Neutrophil (primary cell): Measurements from ENCODE around the gene RHOU.

Experiments used
- H3K27ac ChIP-seq: fragments of 200-600 bp; sonication (generic); 2 replicates; pipeline ENCODE4 v1.5.1; 2016; ENCODE audit warnings: mild to moderate bottlenecking, moderate library complexity
- H3K27me3 ChIP-seq: fragments of 200-600 bp; sonication (generic); 2 replicates; pipeline ENCODE4 v1.6.0; 2016; ENCODE audit warnings: mild to moderate bottlenecking
- H3K36me3 ChIP-seq: fragments of 200-600 bp; sonication (generic); 2 replicates; pipeline ENCODE4 v1.5.1; 2017
- H3K4me1 ChIP-seq, 2 experiments: fragments of 200-600 bp in 1 of 2; sonication (generic) in 1 of 2; 1 replicate in 1 of 2; 2 replicates in 1 of 2; pipeline versions ENCODE4 v1.5.1 to v1.6.1; 2013 to 2016; ENCODE audit warnings: low read depth in 1 of 2, low read length in 1 of 2, mild to moderate bottlenecking in 1 of 2, moderate library complexity in 1 of 2; ENCODE audit not compliant: control insufficient read depth in 1 of 2, insufficient read depth in 1 of 2
- H3K4me3 ChIP-seq, 2 experiments: fragments of 200-600 bp in 1 of 2; sonication (generic) in 1 of 2; 1 replicate in 1 of 2; 2 replicates in 1 of 2; pipeline ENCODE4 v1.5.1; 2013 to 2016; ENCODE audit warnings: low read depth in 1 of 2, low read length in 1 of 2, mild to moderate bottlenecking in 1 of 2, moderate library complexity in 1 of 2
- H3K9me3 ChIP-seq: fragments of 200-600 bp; sonication (generic); 2 replicates; pipeline ENCODE4 v1.5.1; 2016
- TF ChIP-seq, protein P1 (sequence below): fragments of 200-600 bp; sonication (generic); IDR thresholded peaks from 2 replicates; pipeline ENCODE4 v1.5.1; 2016; ENCODE audit warnings: antibody characterized with exemption

Gene RHOU

DNA sequence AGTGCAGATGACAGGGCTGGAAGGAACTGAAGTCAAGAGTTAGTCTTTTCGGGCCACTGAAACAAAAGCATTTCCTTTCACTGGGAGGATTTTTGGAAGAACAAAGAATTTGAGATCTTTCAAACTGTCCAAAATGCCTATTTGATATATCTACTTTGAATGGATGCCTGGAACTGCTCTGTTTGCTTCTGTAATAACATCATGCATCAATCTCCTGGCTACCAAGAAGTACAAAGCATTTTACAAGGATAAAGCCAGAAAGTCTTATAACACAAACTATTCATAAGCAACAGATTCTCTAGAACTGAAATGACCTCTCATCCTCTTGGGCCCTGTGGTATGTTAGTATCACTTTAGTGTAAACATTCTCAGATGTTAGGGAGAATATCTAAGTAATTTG is 18.2 kb upstream of the RHOU start:
- no peaks in the 10 kb centered on the region for H3K36me3 ChIP-seq
- H3K27ac ChIP-seq: no peak overlapping the region
- TF ChIP-seq, protein P1, sequence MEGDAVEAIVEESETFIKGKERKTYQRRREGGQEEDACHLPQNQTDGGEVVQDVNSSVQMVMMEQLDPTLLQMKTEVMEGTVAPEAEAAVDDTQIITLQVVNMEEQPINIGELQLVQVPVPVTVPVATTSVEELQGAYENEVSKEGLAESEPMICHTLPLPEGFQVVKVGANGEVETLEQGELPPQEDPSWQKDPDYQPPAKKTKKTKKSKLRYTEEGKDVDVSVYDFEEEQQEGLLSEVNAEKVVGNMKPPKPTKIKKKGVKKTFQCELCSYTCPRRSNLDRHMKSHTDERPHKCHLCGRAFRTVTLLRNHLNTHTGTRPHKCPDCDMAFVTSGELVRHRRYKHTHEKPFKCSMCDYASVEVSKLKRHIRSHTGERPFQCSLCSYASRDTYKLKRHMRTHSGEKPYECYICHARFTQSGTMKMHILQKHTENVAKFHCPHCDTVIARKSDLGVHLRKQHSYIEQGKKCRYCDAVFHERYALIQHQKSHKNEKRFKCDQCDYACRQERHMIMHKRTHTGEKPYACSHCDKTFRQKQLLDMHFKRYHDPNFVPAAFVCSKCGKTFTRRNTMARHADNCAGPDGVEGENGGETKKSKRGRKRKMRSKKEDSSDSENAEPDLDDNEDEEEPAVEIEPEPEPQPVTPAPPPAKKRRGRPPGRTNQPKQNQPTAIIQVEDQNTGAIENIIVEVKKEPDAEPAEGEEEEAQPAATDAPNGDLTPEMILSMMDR: no peak
- H3K4me3 ChIP-seq: no peak overlapping the region
- H3K27me3 ChIP-seq: no peaks in the 10 kb centered on the region
- H3K9me3 ChIP-seq: no peaks in the 10 kb centered on the region
- no peaks in the 10 kb centered on the region for H3K4me1 ChIP-seq

DNA sequence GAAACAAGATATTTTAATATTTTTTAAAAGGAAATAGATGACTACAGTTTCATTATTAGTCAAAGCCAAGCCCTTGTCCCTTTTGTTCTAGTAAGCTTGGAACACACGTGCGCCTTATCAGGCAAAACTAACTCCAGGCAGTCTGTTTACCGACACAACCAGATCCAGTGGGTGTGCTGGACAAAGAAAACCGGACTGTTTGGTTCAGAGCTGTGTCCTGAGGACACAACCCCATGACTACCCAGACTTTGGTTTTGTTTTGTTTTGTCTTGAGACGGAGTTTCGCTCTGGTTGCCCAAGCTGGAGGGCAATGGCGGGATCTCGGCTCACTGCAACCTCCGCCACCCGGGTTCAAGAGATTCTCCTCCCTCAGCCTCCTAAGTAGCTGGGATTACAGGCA is 13.9 kb upstream of the RHOU start:
- H3K4me1 ChIP-seq: no peaks in the 10 kb centered on the region
- H3K27me3 ChIP-seq: no peaks in the 10 kb centered on the region
- no peaks in the 10 kb centered on the region for H3K36me3 ChIP-seq
- no peaks in the 10 kb centered on the region for H3K9me3 ChIP-seq
- no peak overlapping the region for H3K27ac ChIP-seq
- H3K4me3 ChIP-seq: no peak overlapping the region
- TF ChIP-seq, protein P1: no peak

DNA sequence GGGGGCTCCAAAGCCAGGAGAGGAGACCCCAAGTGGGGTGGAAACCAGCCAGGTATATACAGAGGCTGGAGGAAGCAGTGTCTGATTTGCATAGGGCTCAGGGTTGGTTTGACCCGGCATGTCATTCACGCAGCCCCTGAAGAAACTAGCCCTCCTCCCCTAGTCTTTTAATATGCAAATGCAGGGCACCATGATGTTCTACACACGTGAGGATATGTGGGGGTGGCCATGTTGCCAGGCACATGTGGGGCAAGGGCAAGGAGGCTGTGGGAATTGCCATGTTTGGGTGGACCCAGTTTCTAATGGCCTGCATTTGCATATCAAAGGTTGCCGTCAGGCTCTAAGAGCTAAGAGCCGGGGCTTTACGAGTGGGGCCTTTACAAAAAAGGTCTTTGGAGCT is 12.0 kb upstream of the RHOU start:
- peaks cover 8% of the 10 kb centered on the region for H3K27me3 ChIP-seq

DNA sequence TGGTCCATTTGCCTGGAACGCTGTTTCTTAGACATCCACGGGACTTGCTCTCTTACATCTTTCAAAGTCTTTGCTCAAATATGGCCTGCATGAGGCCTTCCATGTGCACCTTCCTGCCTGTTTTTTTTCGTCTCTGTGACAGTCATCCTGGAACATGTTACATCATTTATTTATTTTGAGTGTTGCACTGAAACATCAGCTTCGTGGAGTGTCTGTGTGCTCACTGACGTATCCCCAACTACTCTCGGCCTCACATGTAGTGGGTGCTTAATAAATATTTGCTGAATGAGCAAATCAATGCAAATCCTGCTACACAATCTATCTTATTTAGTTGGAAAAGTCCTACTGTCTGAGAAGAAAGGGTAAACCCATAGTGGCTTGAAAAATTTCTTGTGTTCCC is 11.4 kb upstream of the RHOU start:
- Histone ChIP-seq H3K9me3 (no peaks in the 10 kb centered on the region), H3K27me3 (peaks cover 8% of the 10 kb centered on the region), H3K36me3 (no peaks in the 10 kb centered on the region), H3K4me3 (no peak overlapping the region), H3K4me1 (no peaks in the 10 kb centered on the region), H3K27ac (no peak overlapping the region)
- TF ChIP-seq, protein P1: no peak

More for the DNA sequence above, 12.0 kb upstream of the RHOU start:
- Histone ChIP-seq H3K4me3 (no peak overlapping the region), H3K9me3 (no peaks in the 10 kb centered on the region), H3K27ac (no peak overlapping the region), H3K36me3 (no peaks in the 10 kb centered on the region), H3K4me1 (no peaks in the 10 kb centered on the region)
- TF ChIP-seq, protein P1: no peak

DNA sequence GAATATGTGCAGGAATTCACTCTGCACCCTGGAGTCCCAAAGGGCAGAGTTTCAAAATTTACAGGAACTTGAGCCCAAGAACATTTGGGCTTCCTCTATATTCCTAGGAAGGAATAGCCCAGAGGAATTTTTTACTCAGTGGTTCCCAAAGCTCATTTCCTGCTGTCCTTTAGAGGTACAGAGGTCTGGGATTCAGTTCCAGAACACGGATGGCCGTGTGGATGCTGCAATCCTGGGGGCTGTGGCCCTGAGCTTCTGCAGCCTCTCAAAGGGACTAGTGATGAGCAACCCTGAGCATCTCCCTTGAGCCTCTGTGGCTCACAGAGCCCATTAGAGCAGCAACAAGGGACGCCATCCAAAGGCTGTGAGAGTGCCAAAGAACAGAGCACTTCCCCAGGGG is 10.1 kb upstream of the RHOU start:
- Histone ChIP-seq H3K27me3 (peaks cover 8% of the 10 kb centered on the region), H3K36me3 (no peaks in the 10 kb centered on the region), H3K4me1 (no peaks in the 10 kb centered on the region), H3K9me3 (no peaks in the 10 kb centered on the region), H3K4me3 (no peak overlapping the region), H3K27ac (no peak overlapping the region)
- TF ChIP-seq, protein P1: no peak

DNA sequence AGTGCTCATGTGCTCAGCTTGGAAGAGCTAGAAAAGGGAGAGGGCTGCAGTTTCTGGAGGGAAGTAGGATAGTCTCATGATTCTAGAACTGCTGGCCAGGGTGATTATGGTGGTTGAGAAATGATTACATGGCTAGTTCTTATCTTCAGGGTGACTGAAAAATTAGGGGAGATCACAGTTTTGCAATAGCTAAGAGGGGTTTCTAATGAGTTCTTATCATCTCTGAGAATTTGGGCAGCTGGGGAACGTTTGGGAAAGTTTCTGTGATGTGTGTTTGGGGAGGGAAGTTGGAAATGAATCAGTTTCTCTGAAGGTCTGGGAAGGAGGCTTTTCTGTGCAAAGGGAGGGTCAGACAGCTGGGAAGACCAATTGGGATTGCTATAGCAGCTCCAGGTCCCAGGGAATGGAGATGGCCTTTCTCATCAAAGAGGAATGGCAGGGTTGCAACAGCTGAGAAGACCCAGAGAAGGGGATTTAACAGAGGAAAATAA is 7.6 kb upstream of the RHOU start:
- no peak overlapping the region for H3K4me3 ChIP-seq
- peaks cover 8% of the 10 kb centered on the region for H3K27me3 ChIP-seq
- H3K36me3 ChIP-seq: no peaks in the 10 kb centered on the region
- no peaks in the 10 kb centered on the region for H3K9me3 ChIP-seq
- H3K27ac ChIP-seq: no peak overlapping the region
- TF ChIP-seq, protein P1: no peak
- H3K4me1 ChIP-seq: no peaks in the 10 kb centered on the region
